K562 (cell line): Measurements from ENCODE around the gene TEX53. TPM values are rescaled to one million over a fixed set of nuclear protein-coding genes. Genes with fewer than 3 reads are reported as not detected.

ENCODE experiments used
- ATAC-seq: fragments of 200-7000 bp; cut with Tn5 transposase; 3 replicates; pipeline ENCODE4 v1.9.1; 2020; ENCODE audit warnings: moderate library complexity
- BruUV-seq: library from RNA; stranded (reverse); fragments of 400-500 nt; replicated peaks from 2 replicates; lab custom pipeline; 2021; lab: Mats Ljungman, UMichigan
- CTCF ChIA-PET: fragments of 300-600 bp; formaldehyde crosslinking; extraction: SDS; loops from one replicate; lab custom pipeline; 2021; ENCODE audit warnings: low intra/inter-chr PET ratio; lab: Yijun Ruan, JAX
- POLR2A ChIA-PET: fragments of 300-600, 350-650 bp; sonication (Branson Sonifier 250); formaldehyde crosslinking; extraction: SDS; loops from one replicate; lab custom pipeline; 2021; ENCODE audit warnings: antibody characterized with exemption, inconsistent platforms; lab: Yijun Ruan, JAX
- DNase-seq, 4 experiments: peaks; one replicate each; pipeline versions ENCODE4 v3.0.0 to v3.0.0-alpha.2; 2011 to 2018; ENCODE audit warnings: low spot score in 3 of 4, mixed read lengths in 3 of 4; ENCODE audit errors: extremely low read depth in 1 of 4
- FAIRE-seq: peaks from 2 replicates; lab custom pipeline; 2011; peaks lifted over from hg19 to GRCh38; lab: Jason Lieb, UNC
- H2AFZ ChIP-seq: 2 replicates; pipeline ENCODE4 v1.6.0; 2011; ENCODE audit warnings: low read depth, low read length, control low read depth, inconsistent platforms
- H3K27ac ChIP-seq: fragments of 200-600 bp; 3 replicates; pipeline ENCODE4 v1.8.0; 2011; ENCODE audit warnings: low read depth, mild to moderate bottlenecking, control low read depth, inconsistent platforms, low read length, moderate library complexity, mixed read lengths; ENCODE audit errors: extremely low read depth
- H3K27me3 ChIP-seq, 2 experiments: fragments of 300-600 bp in 1 of 2; 2 replicates in 1 of 2; 3 replicates in 1 of 2; pipeline versions ENCODE4 v1.6.0 to v1.8.0; 2011; ENCODE audit warnings: inconsistent platforms in 2 of 2, low read length in 2 of 2, mild to moderate bottlenecking in 1 of 2, mixed read lengths in 1 of 2, moderate library complexity in 1 of 2; ENCODE audit not compliant: control insufficient read depth in 2 of 2, insufficient read depth in 2 of 2
- H3K36me3 ChIP-seq: fragments of 300-600 bp; 3 replicates; pipeline ENCODE4 v1.8.0; 2011; ENCODE audit warnings: mild to moderate bottlenecking, low read length, inconsistent platforms; ENCODE audit not compliant: control insufficient read depth, insufficient read depth
- H3K4me1 ChIP-seq, 2 experiments: fragments of 200-600 bp in 1 of 2; replicated peaks in 1 of 2; 2 replicates in 1 of 2; 3 replicates in 1 of 2; pipeline versions ENCODE4 v1.5.1 to v1.8.0; 2011; ENCODE audit warnings: inconsistent platforms in 2 of 2, low read length in 2 of 2, mild to moderate bottlenecking in 1 of 2, mixed read lengths in 1 of 2, moderate library complexity in 1 of 2; ENCODE audit not compliant: control insufficient read depth in 2 of 2, insufficient read depth in 2 of 2
- H3K4me2 ChIP-seq: 2 replicates; pipeline ENCODE4 v1.6.1; 2011; ENCODE audit warnings: low read length, control low read depth, inconsistent platforms, mixed read lengths; ENCODE audit not compliant: insufficient read depth
- H3K4me3 ChIP-seq: fragments of 200-600 bp; sonication (generic), shearing (Covaris generic); 2 replicates; pipeline ENCODE4 v1.5.1; 2016; ENCODE audit warnings: control low read depth, inconsistent platforms
- H3K79me2 ChIP-seq: fragments of 200-600 bp; 3 replicates; pipeline ENCODE4 v1.8.0; 2011; ENCODE audit warnings: low read length, inconsistent platforms; ENCODE audit not compliant: control insufficient read depth, insufficient read depth
- H3K9ac ChIP-seq, 2 experiments: 2 replicates each; pipeline versions ENCODE4 v1.6.0 to v1.6.1; 2011; ENCODE audit warnings: low read depth in 2 of 2, low read length in 2 of 2, control low read depth in 1 of 2, inconsistent platforms in 1 of 2, mild to moderate bottlenecking in 1 of 2, mixed read lengths in 1 of 2; ENCODE audit not compliant: insufficient read depth in 1 of 2
- H3K9me1 ChIP-seq: one replicate; pipeline ENCODE4 v1.6.0; 2011; ENCODE audit warnings: inconsistent platforms, mild to moderate bottlenecking, low read length, moderate library complexity; ENCODE audit not compliant: control insufficient read depth, insufficient read depth
- H3K9me3 ChIP-seq: replicated peaks from 2 replicates; pipeline ENCODE4 v1.5.1; 2011; ENCODE audit warnings: low read depth, low read length, inconsistent platforms; ENCODE audit not compliant: control insufficient read depth, insufficient read depth
- H4K20me1 ChIP-seq: replicated peaks from 2 replicates; pipeline ENCODE4 v1.6.1; 2011; ENCODE audit warnings: low read length, inconsistent platforms, mixed read lengths; ENCODE audit not compliant: control insufficient read depth, insufficient read depth
- ELF4 ChIP-seq: fragments of 450-650 bp; formaldehyde crosslinking; IDR thresholded peaks from 2 replicates; pipeline ENCODE4 v1.4.0; 2022; ENCODE audit warnings: missing genetic modification characterization
- SIN3A ChIP-seq, 2 experiments: fragments of 150-350 bp in 1 of 2; IDR thresholded peaks; 2 replicates each; pipeline ENCODE4 v1.6.1; 2011 to 2016; ENCODE audit warnings: borderline replicate concordance in 2 of 2, low read depth in 2 of 2, low read length in 2 of 2, mild to moderate bottlenecking in 2 of 2, moderate library complexity in 2 of 2; ENCODE audit not compliant: control insufficient read depth in 1 of 2
- ZNF830 ChIP-seq: fragments of 250-450 bp; sonication (Bioruptor Pico); IDR thresholded peaks from 2 replicates; pipeline ENCODE4 v1.5.0; 2021; ENCODE audit warnings: mild to moderate bottlenecking
- WGBS: fragments of 100-300 bp; shearing (Covaris generic); methylation state at CpG from one replicate; pipeline ENCODE4 v1.1.6; 2016; ENCODE audit warnings: low coverage, mixed read lengths; ENCODE audit not compliant: insufficient coverage; ENCODE audit errors: missing lambda C conversion rate; 5-methylcytosine and 5-hydroxymethylcytosine counted together
- in situ Hi-C: fragments of 300-500 bp; cut with MboI; formaldehyde crosslinking; loops from 4 replicates; pipeline ENCODE4 v1.15.0; 2018; ENCODE audit warnings: inconsistent platforms, mixed read lengths
- intact Hi-C: fragments of 100-400 bp; cut with micrococcal nuclease; formaldehyde crosslinking; loops from 2 replicates; pipeline ENCODE4 v1.14.2; 2022
- polyA plus RNA-seq, 8 experiments: library from polyadenylated mRNA; depleted of rRNA in 4 of 8; stranded (reverse) in 5 of 8; unstranded in 3 of 8; fragments of >200 nt; fragmentation: Nextera tagmentation in 2 of 8; fragmentation: Illumina TruSeq in 1 of 8; extraction: Ambion mirVana in 2 of 8; extraction: Trizol in 1 of 8; gene quantifications; 2 replicates each; pipeline versions ENCODE4 v1.2.1 to v1.2.3, GENCODE V29; 2011 to 2014; ENCODE audit warnings: inconsistent platforms in 1 of 8, missing spikeins in 1 of 8
- total RNA-seq, 7 experiments: library from RNA; depleted of rRNA in 6 of 7; stranded (reverse); fragments of >200 nt in 6 of 7; fragmentation: Illumina TruSeq in 2 of 7; extraction: Trizol in 2 of 7; gene quantifications; 2 replicates each; pipeline versions ENCODE4 v1.2.1 to v1.2.3, GENCODE V29; 2011 to 2021; ENCODE audit warnings: low replicate concordance in 1 of 7
- TF ChIP-seq, protein P1 (sequence below): fragments of 450-650 bp; formaldehyde crosslinking; IDR thresholded peaks from 2 replicates; pipeline ENCODE4 v1.4.0; 2020; ENCODE audit warnings: mild to moderate bottlenecking, moderate library complexity
- TF ChIP-seq, protein P2 (sequence below): fragments of 450-650 bp; formaldehyde crosslinking; IDR thresholded peaks from 2 replicates; pipeline ENCODE4 v1.4.0; 2022; ENCODE audit warnings: mild to moderate bottlenecking, moderate library complexity

The TEX53 gene
- total and polyA plus RNA-seq, 9 of the 15 experiments (the other 6 are each of a cell fraction or from before 2014, with no cell fraction given): not detected

DNA sequence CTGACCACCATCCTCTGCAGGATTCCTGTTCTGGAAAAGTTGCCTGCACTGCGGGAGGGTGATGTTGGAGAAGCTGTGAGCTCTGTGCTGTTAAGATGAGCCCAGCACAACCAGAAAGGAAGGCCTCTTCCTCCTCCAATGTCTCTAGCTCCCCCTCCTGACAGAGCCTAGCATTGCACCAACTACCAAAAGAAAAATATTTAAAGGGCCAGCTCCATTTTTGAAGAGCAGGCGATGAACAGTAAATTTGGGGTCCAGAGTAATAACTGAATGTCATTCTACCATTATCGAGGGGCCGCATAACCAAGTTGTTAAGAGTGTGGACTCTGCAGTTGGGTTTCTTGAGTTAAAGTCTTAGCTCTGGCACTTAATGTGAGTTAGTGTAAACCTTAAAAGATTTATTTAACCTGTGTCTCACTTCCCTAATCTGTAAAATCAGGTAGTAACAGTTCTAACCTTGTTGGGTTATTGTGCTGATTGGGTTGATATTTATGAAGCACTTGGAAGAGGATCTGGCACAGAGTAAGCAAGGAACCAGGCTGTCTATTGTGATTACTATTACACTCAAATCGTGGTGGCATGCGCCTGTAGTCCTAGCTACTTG, 3.9 kb downstream of the TEX53 start (continued):
- TF ChIP-seq, protein P1, sequence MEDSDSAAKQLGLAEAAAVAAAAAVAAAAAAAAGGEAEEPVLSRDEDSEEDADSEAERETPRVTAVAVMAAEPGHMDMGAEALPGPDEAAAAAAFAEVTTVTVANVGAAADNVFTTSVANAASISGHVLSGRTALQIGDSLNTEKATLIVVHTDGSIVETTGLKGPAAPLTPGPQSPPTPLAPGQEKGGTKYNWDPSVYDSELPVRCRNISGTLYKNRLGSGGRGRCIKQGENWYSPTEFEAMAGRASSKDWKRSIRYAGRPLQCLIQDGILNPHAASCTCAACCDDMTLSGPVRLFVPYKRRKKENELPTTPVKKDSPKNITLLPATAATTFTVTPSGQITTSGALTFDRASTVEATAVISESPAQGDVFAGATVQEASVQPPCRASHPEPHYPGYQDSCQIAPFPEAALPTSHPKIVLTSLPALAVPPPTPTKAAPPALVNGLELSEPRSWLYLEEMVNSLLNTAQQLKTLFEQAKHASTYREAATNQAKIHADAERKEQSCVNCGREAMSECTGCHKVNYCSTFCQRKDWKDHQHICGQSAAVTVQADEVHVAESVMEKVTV (CRISPR knock-in tag): peak; percentile 84

DNA sequence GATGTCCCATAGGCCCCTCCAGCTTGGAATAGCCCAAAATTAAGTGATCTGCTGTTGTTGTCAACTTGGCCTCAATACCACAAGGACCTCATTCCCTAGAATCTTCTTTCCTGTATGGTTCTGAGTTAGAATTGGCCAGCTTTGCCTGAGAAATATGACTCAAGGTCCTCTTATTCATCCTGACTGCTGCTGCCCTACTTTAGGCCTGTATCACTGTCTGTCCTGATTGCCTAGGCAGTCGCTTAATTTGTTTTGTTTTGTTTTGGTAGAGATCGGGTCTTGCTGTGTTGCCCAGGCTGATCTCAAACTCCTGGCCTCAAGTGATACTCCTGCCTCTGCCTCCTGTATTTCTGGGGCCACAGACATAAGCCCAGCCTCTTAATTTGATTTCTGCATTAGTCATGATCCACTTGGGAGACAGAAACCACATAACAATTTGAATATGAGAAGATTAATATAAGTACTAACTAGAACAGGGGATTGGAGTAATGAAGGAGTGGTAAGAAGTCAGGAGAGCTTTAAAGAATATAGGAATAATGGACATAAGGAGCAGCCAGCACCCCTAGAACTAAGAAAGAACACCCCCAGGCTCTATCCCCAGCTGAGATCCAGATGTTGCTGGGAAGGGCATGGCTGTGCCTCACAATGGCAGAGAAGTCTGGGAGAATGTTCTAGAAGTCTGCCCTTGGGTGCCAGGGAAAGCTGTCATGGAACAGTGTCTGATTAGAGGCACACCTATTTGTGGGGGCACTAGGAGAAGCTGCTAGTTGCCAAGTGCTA, 4.6 kb downstream of the TEX53 start:
- H3K27me3 ChIP-seq: peaks cover 0 to 11% of the 10 kb centered on the region in 2 experiments; a peak in 1 of 5 replicates
- in situ Hi-C loops: loop anchor here (5.0 kb wide), 1 partner anchor 221 kb away; no protein-coding TSS in a partner anchor
- peak overlapping the region; percentile 61; the same call in 1 of the 2 replicates for H2AFZ ChIP-seq
- no peaks in the 10 kb centered on the region for H4K20me1 ChIP-seq
- no peaks in the 10 kb centered on the region for H3K79me2 ChIP-seq
- peak overlapping the region in 1 of 2 experiments; percentile 11; a peak in 1 of 4 replicates for H3K9ac ChIP-seq
- no peaks in the 10 kb centered on the region for H3K9me1 ChIP-seq
- ATAC-seq (peak; percentile 39), FAIRE-seq (no peak), DNase-seq (no peak)
- no peak overlapping the region for H3K27ac ChIP-seq
- ChIA-PET POLR2A (interaction anchor here (0.6 to 1.7 kb wide), 15 partner anchors 9 to 1732 kb away, joined by 3 to 8 read pairs (median 3); partner anchors contain the start of gene ATP6V1G1), CTCF (interaction anchor here (0.8 to 2.1 kb wide), 8 partner anchors 115 to 311 kb away, joined by 3 to 14 read pairs (median 4); no protein-coding TSS in a partner anchor)
- BruUV-seq: no TSS peak
- H3K36me3 ChIP-seq: no peaks in the 10 kb centered on the region
- H3K4me2 ChIP-seq: no peak overlapping the region
- intact Hi-C loops: loop anchor here (1.0 to 5.0 kb wide), 6 partner anchors 115 to 316 kb away; no protein-coding TSS in a partner anchor
- peaks cover 0 to 5% of the 10 kb centered on the region in 2 experiments; a peak in 1 of 5 replicates for H3K4me1 ChIP-seq
- TF ChIP-seq ELF4 (CRISPR knock-in tag): no peak
- TF ChIP-seq SIN3A (IDR thresholded peaks at IDR 0.05; ENCODE audit: borderline replicate concordance in 2 of 2, control insufficient read depth in 1 of 2, low read depth in 2 of 2, low read length in 2 of 2): no peak
- TF ChIP-seq ZNF830 (CRISPR knock-in tag): no peak
- TF ChIP-seq, protein P2, sequence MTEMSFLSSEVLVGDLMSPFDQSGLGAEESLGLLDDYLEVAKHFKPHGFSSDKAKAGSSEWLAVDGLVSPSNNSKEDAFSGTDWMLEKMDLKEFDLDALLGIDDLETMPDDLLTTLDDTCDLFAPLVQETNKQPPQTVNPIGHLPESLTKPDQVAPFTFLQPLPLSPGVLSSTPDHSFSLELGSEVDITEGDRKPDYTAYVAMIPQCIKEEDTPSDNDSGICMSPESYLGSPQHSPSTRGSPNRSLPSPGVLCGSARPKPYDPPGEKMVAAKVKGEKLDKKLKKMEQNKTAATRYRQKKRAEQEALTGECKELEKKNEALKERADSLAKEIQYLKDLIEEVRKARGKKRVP: no peak
- H3K9me3 ChIP-seq: no peaks in the 10 kb centered on the region
- no peak overlapping the region for H3K4me3 ChIP-seq
- 18% methylated on average over 2 of the region's 2 CpGs for WGBS
